DOHH2 (cell line): ENCODE measurements around the gene BIN1.

ENCODE experiments used
- CTCF ChIP-seq: fragments of 200-600 bp; sonication (generic); IDR thresholded peaks from one replicate; pipeline ENCODE4 v1.5.1; 2014; ENCODE audit warnings: antibody characterized with exemption, mild to moderate bottlenecking, low read depth, low read length; ENCODE audit not compliant: poor library complexity, severe bottlenecking
- EZH2phosphoT487 ChIP-seq: fragments of 200-600 bp; sonication (generic); IDR thresholded peaks from 2 replicates; pipeline ENCODE4 v1.6.1; 2017; ENCODE audit warnings: borderline replicate concordance, mild to moderate bottlenecking, antibody characterized with exemption, low read length, moderate library complexity, mixed read lengths

GRCh38 chr2:127154396-127154795, 47.4 kb upstream of the BIN1 start:
- TF ChIP-seq CTCF (no peak), EZH2phosphoT487 (no peak)
